GM19372 (cell line): ENCODE data around the gene ING2.
"Not testable (repeated sequence)": the region's sequence is repeated elsewhere in the genome, so short reads cannot be mapped to it uniquely, and the experiment has no call there.

Source experiments
- ATAC-seq: cut with Tn5 transposase; IDR thresholded peaks from one replicate; pipeline ENCODE4 v1.9.1; 2021; ENCODE audit warnings: mild to moderate bottlenecking, low read depth, moderate library complexity; ENCODE audit not compliant: unreplicated experiment

The ING2 gene

GRCh38 chr4:183504930-183505610 lies at the start of gene ING2:
ING2 (plus strand) TSS chr4:183505058; CDS start chr4:183505196, 138 bp downstream.
- peak; percentile 41 for ATAC-seq

GRCh38 chr4:183455431-183456195 lies 49.2 kb upstream of the ING2 start:
- ATAC-seq: no peak

GRCh38 chr4:183458005-183458404 lies 46.9 kb upstream of the ING2 start:
- no peak for ATAC-seq

GRCh38 chr4:183463903-183464619 lies 40.8 kb upstream of the ING2 start:
- ATAC-seq: not testable (repeated sequence)

DNA sequence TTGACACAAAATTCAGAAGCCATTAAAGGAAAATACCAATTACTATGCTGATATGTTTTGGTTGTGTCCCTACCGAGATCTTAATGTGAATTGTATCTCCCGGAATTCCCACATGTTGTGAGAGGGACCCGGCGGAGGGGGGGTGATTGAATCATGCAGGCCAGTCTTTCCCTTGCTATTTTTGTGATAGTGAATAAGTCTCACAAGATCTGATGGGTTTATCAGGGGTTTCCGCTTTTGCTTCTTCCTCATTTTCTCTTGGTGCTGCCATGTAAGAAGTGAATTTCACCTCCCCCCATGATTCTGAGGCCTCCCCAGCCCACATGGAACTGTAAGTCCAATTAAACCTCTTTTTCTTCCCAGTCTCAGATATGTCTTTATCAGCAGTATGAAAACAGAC lies 39.0 kb upstream of the ING2 start:
- not testable (repeated sequence) for ATAC-seq

DNA sequence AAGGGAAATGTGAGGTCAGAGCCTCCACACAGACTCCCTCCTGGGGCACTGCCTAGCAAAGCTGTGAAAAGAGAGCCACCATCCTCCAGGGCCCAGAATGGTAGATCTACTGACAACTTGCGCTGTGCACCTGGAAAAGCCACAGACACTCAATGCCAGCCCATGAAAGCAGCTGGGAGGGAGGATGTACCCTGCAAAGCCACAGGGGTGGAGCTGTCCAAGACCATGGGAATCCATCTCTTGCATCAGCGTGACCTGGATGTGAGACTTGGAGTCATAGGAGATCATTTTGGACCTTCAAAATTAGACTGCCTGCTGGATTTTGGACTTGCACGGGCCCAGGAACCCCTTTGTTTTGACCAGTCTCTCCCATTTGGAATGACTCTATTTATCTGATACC lies 37.6 kb upstream of the ING2 start:
- no peak for ATAC-seq

GRCh38 chr4:183468210-183469095 lies 36.4 kb upstream of the ING2 start:
- ATAC-seq: no peak

GRCh38 chr4:183469285-183469684 lies 35.6 kb upstream of the ING2 start:
- ATAC-seq: no peak

- ATAC-seq: no peak
These were observed 34.9 kb upstream of the ING2 start for GRCh38 chr4:183469936-183470335.

- ATAC-seq: no peak
These were observed 34.0 kb upstream of the ING2 start for GRCh38 chr4:183470821-183471220.

DNA sequence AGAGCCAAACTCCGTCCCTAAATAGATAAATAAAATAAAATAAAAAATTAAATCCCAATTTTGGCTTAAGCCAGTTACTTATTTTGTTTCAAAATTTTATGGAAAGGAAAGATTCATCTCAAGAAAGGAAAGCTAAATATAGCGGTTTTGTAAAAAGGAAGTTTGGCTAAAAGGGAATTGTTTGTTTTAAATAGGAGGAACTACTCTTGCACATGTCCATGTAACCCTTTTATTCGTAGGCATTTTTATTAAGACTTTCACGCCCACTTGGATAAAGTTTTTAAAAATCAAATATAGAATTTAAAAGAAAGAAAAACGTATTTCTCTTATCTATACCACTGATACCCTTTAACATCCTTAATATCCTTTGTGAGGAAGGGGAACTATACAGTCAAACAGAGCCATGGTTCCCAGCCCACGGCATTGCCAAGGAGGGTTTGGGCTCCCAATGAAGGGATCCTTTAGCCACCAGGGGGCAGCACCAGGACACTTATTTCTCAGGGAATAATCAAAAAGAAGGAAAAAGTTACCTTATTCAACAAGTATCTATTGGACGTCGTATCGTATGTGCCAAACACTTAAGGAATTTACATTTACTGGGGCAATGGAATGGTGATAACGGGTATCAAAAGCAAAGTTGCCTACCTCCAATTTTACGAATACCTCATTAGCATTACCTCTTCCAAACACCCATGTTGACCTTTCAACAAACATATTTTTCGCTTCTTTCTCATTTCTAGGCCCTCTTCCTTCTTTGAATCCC lies 32.7 kb upstream of the ING2 start:
- ATAC-seq: peak; percentile 83

GRCh38 chr4:183478123-183478522 lies 26.7 kb upstream of the ING2 start:
- no peak for ATAC-seq

GRCh38 chr4:183478926-183479325 lies 25.9 kb upstream of the ING2 start:
- no peak for ATAC-seq

DNA sequence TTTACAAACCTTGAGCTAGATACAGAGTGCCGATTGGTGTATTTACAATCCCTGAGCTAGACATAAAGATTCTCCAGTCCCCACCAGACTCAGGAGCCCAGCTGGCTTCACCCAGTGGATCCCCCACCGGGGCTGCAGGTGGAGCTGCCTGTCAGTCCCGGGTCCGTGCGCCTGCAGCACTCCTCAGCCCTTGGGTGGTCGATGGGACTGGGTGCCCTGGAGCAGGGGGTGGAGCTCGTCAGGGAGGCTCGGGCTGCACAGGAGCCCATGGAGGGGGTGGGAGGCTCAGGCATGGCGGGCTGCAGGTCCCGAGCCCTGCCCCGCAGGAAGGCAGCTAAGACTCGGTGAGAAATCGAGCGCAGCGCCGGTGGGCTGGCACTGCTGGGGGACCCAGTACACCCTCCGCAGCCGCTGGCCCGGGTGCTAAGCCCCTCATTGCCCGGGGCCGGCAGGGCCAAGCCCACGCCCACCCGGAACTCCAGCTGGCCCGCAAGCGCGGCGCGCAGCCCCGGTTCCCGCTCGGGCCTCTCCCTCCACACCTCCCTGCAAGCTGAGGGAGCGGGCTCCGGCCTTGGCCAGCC lies 22.3 kb upstream of the ING2 start:
- ATAC-seq: not testable (repeated sequence)

DNA sequence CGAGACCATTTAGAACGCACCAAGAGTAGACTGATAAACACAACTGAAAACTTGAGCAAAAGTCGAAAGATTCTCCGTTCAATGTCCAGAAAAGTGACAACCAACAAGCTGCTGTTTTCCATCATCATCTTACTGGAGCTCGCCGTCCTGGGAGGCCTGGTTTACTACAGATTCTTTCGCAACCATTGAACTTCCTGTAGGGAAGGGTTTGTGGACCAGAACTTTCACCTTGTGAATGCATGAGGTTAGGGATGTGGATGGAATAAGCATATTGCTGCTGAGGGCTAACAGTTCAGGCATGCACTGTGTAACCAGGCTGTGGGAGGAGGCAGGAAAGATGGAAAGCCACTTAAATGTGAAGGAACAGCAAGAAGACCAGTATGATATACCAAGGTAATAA lies 20.9 kb upstream of the ING2 start:
- ATAC-seq: no peak

- no peak for ATAC-seq
These were observed 19.3 kb upstream of the ING2 start for GRCh38 chr4:183485411-183486160.

DNA sequence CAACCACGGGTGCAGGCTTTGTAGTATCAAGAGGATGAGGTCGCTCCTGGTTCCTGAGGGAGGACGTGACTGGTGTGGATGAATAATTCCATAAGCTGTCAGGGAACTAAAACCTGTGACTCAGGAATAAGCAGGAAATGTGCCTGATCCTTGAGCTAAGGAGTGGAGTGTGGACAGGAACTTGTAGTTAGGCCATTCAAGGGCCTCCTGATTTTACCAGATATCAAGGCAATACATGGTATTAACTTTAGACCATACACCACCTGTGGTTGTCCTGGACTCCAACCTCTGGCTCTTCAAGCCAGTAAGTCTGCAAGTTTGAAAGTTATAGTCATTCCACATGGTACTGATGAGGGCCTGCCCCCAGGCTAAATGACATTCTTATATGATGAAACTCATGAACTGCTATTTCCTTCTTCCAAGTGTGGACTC lies 12.1 kb upstream of the ING2 start:
- no peak for ATAC-seq

DNA sequence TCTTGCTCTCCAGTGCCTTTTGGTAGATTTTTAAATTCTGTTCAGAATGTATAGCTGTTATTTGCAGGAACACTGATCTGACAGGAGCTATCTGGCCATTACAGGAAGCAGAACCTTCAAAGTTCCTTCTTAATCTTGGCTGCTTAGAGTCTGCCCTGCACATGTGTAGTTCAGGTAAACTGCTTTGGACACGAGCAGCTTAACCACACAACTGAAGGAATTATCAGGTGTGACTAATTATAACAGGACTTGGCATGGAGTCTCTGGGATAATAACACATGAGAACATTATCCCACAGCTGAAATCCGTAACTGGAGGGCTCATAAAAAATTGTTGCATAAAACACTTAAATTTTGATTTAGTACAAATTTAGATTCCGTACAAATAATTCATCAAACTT lies 11.6 kb upstream of the ING2 start:
- no peak for ATAC-seq

GRCh38 chr4:183495184-183495583 lies 9.7 kb upstream of the ING2 start:
- no peak for ATAC-seq
